GM12874 (cell line): ENCODE data around the gene CDH4.

Experiments
- TF ChIP-seq, protein P1 (sequence below): IDR thresholded peaks from 2 replicates; pipeline ENCODE4 v1.5.1; 2011; ENCODE audit warnings: low read depth, mild to moderate bottlenecking, control low read depth, low read length, moderate library complexity; ENCODE audit not compliant: insufficient read depth

The CDH4 gene

DNA sequence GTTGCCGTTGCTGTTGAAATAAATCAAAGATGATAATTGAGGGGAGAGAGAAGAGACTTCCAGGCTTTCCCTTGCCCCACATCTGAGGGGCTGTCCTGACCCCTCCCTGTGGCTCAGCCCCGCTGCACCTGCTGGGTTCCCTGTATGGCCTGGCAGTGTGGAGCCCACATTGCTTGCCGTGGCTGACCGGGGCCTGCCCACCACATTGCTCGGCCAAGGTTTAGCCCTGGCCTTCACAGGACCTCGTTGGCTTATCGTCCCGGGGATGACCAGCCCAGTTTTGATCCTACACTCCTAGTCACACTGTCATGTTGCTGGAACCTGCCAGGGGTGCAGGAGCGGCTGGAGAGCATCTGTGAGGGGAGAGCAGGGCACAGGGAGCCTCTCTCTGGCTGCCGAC is 102.4 kb downstream of the CDH4 start:
- TF ChIP-seq, protein P1, sequence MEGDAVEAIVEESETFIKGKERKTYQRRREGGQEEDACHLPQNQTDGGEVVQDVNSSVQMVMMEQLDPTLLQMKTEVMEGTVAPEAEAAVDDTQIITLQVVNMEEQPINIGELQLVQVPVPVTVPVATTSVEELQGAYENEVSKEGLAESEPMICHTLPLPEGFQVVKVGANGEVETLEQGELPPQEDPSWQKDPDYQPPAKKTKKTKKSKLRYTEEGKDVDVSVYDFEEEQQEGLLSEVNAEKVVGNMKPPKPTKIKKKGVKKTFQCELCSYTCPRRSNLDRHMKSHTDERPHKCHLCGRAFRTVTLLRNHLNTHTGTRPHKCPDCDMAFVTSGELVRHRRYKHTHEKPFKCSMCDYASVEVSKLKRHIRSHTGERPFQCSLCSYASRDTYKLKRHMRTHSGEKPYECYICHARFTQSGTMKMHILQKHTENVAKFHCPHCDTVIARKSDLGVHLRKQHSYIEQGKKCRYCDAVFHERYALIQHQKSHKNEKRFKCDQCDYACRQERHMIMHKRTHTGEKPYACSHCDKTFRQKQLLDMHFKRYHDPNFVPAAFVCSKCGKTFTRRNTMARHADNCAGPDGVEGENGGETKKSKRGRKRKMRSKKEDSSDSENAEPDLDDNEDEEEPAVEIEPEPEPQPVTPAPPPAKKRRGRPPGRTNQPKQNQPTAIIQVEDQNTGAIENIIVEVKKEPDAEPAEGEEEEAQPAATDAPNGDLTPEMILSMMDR: no peak

DNA sequence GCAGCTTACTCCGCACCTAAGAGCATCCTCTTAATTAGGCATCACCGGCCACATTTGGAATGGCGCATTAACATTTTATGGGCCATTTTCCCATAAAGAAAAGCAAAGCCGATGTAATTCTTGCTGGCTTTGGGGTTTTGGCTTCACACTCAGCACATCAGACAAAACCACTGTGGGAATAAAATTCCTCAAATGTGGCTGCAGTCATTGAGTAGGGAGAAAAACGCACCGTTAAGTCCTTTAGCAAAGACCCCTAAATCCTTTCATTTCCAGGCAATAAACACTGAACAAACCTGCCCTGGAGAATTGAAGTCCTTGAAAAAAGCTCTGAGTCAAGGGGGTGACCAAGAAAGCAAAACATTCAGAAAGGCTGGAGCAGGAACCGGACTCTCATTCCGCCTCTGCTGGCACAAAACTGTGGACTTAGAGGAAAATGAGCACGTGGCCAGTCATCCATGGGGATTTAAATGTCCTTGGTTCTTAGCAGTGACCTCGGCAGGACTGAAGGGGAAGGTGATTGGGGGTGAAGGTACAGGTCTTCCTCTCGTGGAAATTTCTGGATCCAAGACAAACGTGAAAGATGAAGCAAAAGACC is 102.9 kb downstream of the CDH4 start:
- TF ChIP-seq, protein P1: no peak

DNA sequence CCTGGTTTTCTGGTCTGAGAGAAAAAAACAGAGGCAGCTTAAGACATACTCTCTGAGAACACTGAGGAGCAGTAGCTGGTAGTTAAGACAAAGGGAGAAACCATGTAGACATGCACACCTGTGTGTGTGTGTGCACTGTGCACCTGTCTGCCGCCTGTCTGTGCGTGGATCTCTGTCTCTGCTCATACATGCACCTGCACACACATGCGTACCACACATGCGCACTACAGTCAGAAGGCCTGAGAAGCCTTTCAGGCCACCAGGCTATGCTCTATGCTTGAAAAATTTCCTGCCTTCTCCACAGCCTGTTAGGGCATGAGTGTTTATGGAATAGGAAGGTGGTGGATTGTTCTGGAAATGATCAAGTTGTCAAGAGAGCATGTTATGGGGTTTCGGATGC is 103.5 kb downstream of the CDH4 start:
- TF ChIP-seq, protein P1: no peak

DNA sequence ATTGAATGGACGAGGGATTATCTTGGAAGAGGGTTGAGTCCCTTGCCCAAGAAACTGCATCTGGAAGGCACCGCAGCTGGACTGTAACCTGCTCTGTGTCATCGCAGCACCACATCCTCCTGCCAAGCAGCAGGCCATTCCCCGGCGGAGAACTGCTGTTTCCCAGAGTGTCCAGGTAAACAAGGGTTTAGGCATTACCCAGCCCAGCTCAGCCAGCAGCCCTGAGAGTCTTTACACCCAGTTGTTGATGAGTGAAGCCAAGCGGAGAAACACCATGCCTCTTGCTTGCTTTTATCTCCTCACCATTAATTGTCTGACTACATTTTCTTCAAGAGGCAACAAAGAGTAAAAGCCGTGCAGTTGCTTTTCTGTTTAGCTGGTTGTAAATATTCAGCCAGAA is 104.1 kb downstream of the CDH4 start:
- TF ChIP-seq, protein P1: no peak

DNA sequence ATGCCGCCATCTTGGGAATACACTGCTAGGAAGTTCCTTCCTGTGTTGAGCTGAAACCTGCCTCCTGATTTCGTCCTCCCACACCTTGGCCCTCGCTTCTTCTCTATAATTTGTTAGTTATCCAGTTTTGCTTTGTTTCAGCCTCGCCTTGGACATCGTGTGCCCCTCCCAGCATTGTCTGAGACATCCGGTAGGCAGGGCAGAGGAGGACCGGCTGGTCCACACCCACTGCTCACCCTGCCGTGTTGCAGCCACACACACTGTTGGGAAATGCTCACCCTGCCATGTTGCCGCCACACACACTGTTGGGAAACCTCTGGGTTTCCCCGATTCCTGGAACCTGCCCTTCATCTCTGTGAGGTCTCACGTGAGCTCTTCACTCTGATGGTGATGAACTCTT is 105.1 kb downstream of the CDH4 start:
- TF ChIP-seq, protein P1: no peak

DNA sequence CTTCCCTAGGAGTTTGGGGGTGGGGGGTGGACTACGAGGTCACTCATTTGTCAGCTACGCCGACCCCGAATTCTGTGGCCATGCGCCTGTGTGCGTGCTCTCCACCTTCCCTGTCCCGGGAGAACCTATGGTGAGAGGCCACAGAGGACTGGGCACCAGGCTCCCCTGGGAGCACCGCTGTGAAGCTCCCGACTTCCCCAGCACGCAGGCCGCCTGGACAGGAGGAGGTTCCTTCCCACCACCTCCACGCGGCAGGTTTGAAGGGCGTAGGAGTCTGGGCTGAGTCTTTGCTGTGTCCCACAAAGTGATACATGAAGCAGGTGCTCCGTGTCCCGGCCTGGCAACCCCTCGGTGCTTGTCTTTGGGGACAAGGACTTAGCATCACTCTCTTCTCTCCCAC is 107.2 kb downstream of the CDH4 start:
- TF ChIP-seq, protein P1: no peak

DNA sequence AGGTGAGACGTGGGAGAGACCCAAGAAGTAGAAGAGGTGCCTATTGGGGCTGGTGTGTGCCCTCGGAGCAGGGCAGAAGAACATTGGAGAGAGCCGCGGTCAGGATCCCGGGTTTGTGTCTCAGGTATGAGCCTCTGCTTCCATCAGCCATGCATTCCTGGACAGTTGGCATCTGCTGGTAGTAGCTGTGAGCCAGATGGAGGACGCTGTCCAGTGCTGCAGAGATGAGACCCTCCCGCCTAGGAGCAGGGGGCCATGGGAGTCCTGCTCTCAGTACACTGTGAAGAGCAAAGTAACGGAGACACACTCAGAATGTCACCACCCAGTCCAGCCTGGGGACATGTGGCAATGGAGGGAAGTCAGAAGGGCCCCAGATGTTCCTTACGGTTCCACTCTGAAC is 108.2 kb downstream of the CDH4 start:
- TF ChIP-seq, protein P1: no peak

DNA sequence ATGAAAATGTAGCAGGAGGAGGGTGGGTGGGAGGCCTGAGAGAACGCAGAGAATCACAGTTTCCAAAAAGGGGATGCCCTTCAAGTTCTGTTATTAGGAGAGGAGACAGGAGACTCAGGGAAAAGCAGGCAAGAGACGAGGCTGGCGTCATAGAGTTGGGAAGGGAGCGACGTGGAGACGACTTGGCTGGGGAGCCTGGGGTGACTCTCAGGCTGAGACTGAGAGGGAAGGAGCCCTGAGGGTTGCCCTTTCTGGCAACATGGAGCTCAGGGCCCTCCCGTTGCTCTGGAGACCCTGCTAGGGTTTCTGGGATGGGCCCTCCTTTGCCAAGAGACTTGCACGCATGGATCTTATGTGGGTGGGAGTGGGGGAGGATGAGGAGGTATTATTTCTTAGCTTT is 108.9 kb downstream of the CDH4 start:
- TF ChIP-seq, protein P1: no peak
